ENCODE measurements around the gene POU6F1.
"Not testable (repeated sequence)": the region's sequence is repeated elsewhere in the genome, so short reads cannot be mapped to it uniquely, and the experiment has no call there.

POU6F1 gene

GRCh38 chr12:51227962-51228361 lies 10.1 kb upstream of the POU6F1 start:
- no peak for DNase-seq

DNA sequence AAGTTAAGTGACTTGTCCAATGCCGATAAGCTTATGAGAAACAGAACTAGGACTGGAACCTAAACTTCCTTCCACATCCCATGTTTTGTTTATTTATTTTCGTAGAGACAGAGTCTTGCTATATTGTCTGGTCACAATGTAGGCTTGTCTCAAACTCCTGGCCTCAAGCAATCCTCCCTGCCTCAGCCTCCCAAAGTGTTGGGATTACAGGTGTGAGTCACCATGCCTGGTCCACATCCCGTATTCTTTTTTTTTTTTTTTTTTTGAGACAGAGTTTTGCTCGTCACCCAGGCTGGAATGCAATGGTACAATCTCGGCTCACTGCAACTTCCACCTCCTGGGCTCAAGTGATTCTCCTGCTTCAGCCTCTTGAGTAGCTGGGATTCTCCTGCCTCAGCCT lies 9.2 kb upstream of the POU6F1 start:
- DNase-seq = not testable (repeated sequence)

GRCh38 chr12:51225771-51226170 lies 7.9 kb upstream of the POU6F1 start:
- no peak for DNase-seq

- no peak for DNase-seq
Observed at GRCh38 chr12:51225234-51225633, 7.4 kb upstream of the POU6F1 start.

DNA sequence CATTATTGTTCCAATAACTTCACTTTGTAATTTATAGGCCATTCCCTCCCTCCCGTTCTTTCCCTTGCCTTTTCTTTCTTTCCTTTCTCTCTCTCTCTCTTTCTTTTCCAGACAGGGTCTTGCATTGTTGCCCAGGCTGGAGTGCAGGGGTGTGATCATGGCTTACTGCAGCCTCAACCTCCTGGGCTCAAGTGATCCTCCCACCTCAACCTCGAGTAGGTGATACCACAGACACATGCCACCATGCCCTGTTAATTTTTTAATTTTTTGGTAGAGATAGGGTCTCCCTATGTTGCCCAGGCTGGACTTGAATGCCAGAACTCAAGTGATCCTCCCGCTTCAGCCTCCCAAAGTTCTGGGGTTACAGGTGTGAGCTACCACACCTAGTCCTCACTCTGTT lies 6.8 kb upstream of the POU6F1 start:
- DNase-seq = no peak

GRCh38 chr12:51222461-51222860 lies 4.6 kb upstream of the POU6F1 start:
- peak in 3 of 56 donors; percentile 5 to 38 (median 21) for DNase-seq

- DNase-seq = not testable (repeated sequence)
Observed at GRCh38 chr12:51219857-51220256, 2.0 kb upstream of the POU6F1 start.

DNA sequence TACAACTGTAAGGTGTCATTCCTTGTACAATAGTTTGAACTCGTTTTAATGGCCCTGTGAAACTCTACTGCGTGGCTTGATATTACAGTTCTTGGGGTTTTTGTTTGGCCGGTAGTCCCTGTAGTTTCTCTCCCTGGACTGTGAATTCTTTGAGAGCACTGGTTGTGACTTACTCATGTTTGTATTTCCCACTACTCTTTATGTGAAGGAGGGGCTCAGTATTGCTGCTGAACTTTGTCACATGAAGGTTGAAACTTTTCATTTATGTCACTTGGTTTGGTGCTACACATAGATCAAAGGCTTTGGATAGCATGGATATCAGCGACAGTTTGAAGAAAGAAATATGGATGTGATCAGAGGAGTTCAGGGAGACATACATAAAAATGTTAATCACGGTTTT lies 1.5 kb upstream of the POU6F1 start:
- no peak for DNase-seq

GRCh38 chr12:51218607-51219161 lies 822 bp upstream of the POU6F1 start:
- peak in 1 of 56 donors; percentile 31 for DNase-seq

DNA sequence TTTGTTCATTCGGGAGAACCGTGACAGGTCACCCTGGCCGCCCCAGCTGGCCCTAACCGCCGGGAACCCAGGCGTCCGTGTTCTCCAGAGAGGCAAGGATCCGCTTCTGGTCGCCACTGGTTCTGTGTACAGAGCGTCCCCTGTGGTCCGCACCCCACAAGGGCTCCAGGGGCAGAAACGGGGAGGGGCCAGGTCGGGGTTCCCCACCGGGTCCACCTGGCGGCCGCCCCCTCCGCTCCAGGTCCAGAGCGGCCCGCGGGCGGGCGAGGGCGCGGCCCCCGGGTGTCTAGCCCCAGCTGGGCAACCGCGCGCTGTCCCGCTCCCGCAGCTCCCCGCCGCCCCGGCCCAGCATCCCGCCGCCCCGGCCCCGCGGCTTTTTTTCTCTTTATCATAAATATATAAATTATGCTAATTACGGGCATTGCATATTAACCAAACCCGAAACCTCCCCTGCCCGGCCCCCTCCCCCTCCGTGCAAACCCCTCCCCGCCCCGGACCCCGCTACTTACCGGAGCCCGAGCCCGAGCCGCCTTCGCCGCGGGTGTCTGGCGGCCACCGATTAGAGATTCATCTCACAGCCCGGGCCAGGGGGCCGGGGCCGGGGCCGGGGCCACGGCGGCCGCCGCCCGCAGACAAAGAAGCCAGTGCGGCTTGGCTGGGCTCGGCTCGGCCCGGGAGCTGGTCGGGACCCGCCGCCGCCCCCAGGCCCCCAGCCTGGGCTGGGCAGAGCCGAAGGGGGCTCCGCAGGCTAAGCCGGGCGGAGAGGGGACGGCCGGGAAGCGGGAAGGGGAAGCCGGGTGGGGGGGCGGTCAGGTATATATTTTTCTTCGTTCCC lies 512 bp downstream of the POU6F1 start:
- DNase-seq = peak in 50 of 56 donors; percentile 14 to 86 (median 60)

- peak in 2 of 56 donors; percentile 42 to 48 for DNase-seq
Observed at GRCh38 chr12:51216642-51217041, 1.2 kb downstream of the POU6F1 start.

DNA sequence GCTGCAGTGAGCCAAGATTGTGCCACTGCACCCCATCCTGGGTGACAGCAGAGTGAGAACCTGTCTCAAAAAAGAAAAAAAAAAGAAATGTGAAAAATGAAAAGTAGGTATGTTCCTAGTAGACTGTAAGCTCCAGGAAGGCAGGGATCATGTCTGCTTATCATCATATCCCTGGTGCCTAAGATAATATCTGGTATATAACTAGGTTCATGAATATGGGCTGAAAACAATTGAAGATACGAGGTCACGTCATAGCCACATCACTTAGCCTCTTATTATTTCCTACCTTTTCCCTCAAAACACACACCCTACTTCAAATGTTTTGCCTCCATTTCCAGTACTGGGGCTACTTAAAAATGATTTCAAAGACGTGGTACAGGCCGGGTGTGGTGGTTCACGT lies 3.0 kb downstream of the POU6F1 start:
- no peak for DNase-seq

- peak in 44 of 56 donors; percentile 7 to 69 (median 34) for DNase-seq
Observed at GRCh38 chr12:51210690-51211395, 7.0 kb downstream of the POU6F1 start.

GRCh38 chr12:51209259-51209658 lies 8.6 kb downstream of the POU6F1 start:
- DNase-seq = no peak

DNA sequence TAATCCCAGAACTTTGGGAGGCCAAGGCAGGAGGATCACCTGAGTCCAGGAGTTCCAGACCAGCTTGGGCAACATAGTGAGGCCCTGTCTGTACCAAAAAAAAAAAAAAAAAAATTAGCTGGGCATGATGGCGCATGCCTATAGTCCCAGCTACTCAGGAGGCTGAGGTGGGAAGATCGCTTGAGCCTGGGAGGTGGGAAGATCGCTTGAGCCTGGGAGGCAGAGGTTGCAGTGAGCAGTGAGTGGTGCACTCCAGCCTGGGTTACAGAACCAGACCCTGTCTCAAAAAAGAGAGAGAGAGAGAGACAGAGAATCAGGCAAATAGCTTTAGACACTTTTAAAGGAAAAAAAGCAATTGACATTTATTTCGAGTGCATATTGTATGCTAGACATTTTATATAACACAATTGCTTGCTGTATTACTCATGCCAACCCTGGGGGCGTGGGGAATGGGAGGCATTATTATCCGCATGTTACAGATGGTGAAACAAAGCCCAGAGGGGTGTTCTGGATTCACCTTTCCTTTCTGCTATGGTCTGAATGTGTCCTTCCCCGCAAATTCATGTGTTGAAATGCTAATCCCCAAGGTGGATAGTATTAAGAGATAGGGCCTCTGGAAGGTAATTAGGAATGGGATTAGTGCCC lies 9.7 kb downstream of the POU6F1 start:
- peak in 1 of 56 donors; percentile 7 for DNase-seq

- DNase-seq = peak in 17 of 56 donors; percentile 5 to 53 (median 19)
Observed at GRCh38 chr12:51205350-51205749, 12.5 kb downstream of the POU6F1 start.

DNA sequence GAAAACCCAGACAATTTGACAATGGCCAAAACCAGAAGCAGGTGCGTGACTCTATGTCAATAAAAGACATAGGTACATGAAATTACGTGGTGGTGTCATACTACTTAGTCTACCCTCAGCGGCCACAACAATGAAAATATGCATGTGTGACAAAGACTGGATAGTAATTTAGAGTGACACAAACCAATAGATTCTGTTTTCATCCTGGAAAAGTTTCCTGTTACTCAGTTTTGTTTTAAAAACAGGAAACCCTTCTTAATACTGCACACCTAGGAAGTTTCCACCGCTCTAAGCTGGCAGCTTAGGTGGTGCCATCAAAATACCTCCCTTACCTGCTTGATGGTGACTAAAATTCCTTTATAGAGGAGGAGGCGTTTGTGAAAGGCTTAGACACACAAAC lies 15.1 kb downstream of the POU6F1 start:
- DNase-seq = no peak

GRCh38 chr12:51200806-51201205 lies 17.1 kb downstream of the POU6F1 start:
- no peak for DNase-seq

GRCh38 chr12:51200156-51200555 lies 17.7 kb downstream of the POU6F1 start:
- DNase-seq = no peak

GRCh38 chr12:51199366-51199945 lies 18.4 kb downstream of the POU6F1 start:
- no peak for DNase-seq

Measured in amygdala (tissue), 56 donors.